ENCODE measurements around the gene MAJIN. TPM values are rescaled to one million over a fixed set of nuclear protein-coding genes. Genes with fewer than 3 reads are reported as not detected.
A peak's percentile ranks its signal among the peaks of the same experiment; 100 is the strongest.

MAJIN gene
- total RNA-seq (not detected), polyA plus RNA-seq (not detected)
- long read RNA-seq, donor 1: 0 reads
- long read RNA-seq, donor 2: 0 reads
- long read RNA-seq, donor 3: 0 reads

- Histone ChIP-seq H3K9me3 (no peaks in the 10 kb centered on the region), H3K4me3 (peak within 1 kb of the TSS in 11 of 12 donors; percentile 12 to 50 (median 45)), H3K36me3 (no peaks in the 10 kb centered on the region), H3K27ac (peak within 1 kb of the TSS in 10 of 12 donors; percentile 6 to 61 (median 48)), H3K4me1 (peaks cover 0 to 12% (median 10%) of the 10 kb centered on the region in 12 donors), H3K27me3 (peaks cover 0 to 3% (median 0%) of the 10 kb centered on the region in 9 donors)
- DNase-seq: peak; percentile 88 to 97 (median 89)
- intact Hi-C loops (cut with DNase I): no loop called here
- peak; percentile 55 to 95 (median 85) for ATAC-seq
- TF ChIP-seq CTCF (IDR thresholded peaks at IDR 0.05): no peak
- peak in 1 of 2 donors; percentile 61 for TF ChIP-seq POLR2A (IDR thresholded peaks at IDR 0.05)
- WGBS, 4 donors: 13 to 22% (median 15%) methylated on average over 59 to 69 of the region's 69 CpGs
Measured at GRCh38 chr11:64971421-64972233, at the start of gene MAJIN. TSS of gene MAJIN (minus strand) at chr11:64972108. CDS start at chr11:64959405, 12,703 bp downstream.

GRCh38 chr11:65021509-65021908 is 49.6 kb upstream of the MAJIN start:
- no peaks in the 10 kb centered on the region for H3K9me3 ChIP-seq
- ATAC-seq: no peak
- no peak for TF ChIP-seq CTCF (IDR thresholded peaks at IDR 0.05)
- TF ChIP-seq POLR2A (IDR thresholded peaks at IDR 0.05): no peak
- intact Hi-C loops (cut with DNase I): no loop called here
- WGBS, 4 donors: 91 to 97% (median 95%) methylated on average over 7 to 11 of the region's 11 CpGs
- H3K27ac ChIP-seq: no peak overlapping the region
- H3K36me3 ChIP-seq: peaks cover 0 to 48% (median 43%) of the 10 kb centered on the region in 9 donors
- peaks cover 0 to 6% (median 0%) of the 10 kb centered on the region in 12 donors for H3K4me1 ChIP-seq
- H3K4me3 ChIP-seq: no peak overlapping the region
- H3K27me3 ChIP-seq: no peaks in the 10 kb centered on the region
- DNase-seq: peak in 1 of 5 donors; percentile 52

GRCh38 chr11:65021003-65021402 is 49.1 kb upstream of the MAJIN start:
- Histone ChIP-seq H3K27ac (no peak overlapping the region), H3K9me3 (no peaks in the 10 kb centered on the region), H3K27me3 (no peaks in the 10 kb centered on the region), H3K36me3 (peaks cover 0 to 48% (median 43%) of the 10 kb centered on the region in 9 donors), H3K4me1 (peaks cover 0 to 7% (median 0%) of the 10 kb centered on the region in 12 donors), H3K4me3 (no peak overlapping the region)
- intact Hi-C loops (cut with DNase I): no loop called here
- DNase-seq: no peak
- 84 to 95% (median 88%) methylated on average over 3 of the region's 3 CpGs for WGBS, 4 donors
- ATAC-seq: no peak
- no peak for TF ChIP-seq CTCF (IDR thresholded peaks at IDR 0.05)

- no peak for ATAC-seq
- DNase-seq: no peak
- TF ChIP-seq POLR2A (IDR thresholded peaks at IDR 0.05) (no peak), CTCF (IDR thresholded peaks at IDR 0.05) (no peak)
Measured at GRCh38 chr11:65019824-65020223, 47.9 kb upstream of the MAJIN start.

More at GRCh38 chr11:65019824-65020223, 47.9 kb upstream of the MAJIN start:
- Histone ChIP-seq H3K4me3 (no peak overlapping the region), H3K4me1 (peaks cover 0 to 16% (median 9%) of the 10 kb centered on the region in 12 donors), H3K27me3 (no peaks in the 10 kb centered on the region), H3K9me3 (no peaks in the 10 kb centered on the region), H3K27ac (no peak overlapping the region), H3K36me3 (peaks cover 0 to 48% (median 43%) of the 10 kb centered on the region in 9 donors)
- intact Hi-C loops (cut with DNase I): loop anchor here in 9 of 10 donors (5.0 to 10.0 kb wide), 6 partner anchors 65 to 642 kb away; partner anchors contain the start of genes CDC42BPG (in 5 of the 9), PPP2R5B (in 3 of the 9), CDCA5 (in 2 of the 9) and TM7SF2 (in 2 of the 9)
- 86 to 93% (median 87%) methylated on average over 6 to 7 of the region's 7 CpGs for WGBS, 4 donors

Measured in heart left ventricle (tissue), 16 donors.